Loucy (cell line): Measurements from ENCODE around the gene SH3GL1.

ENCODE experiments used
- H2AFZ ChIP-seq: fragments of 200-600 bp; sonication (generic); 2 replicates; pipeline ENCODE4 v1.6.0; 2016; ENCODE audit warnings: antibody characterized with exemption, mild to moderate bottlenecking, low read length, moderate library complexity
- H3F3A ChIP-seq: fragments of 200-600 bp; 2 replicates; pipeline ENCODE4 v1.6.0; 2016; ENCODE audit warnings: antibody characterized with exemption, low read depth, mild to moderate bottlenecking
- H3K27me3 ChIP-seq: fragments of 200-600 bp; sonication (generic); 2 replicates; pipeline ENCODE4 v1.6.1; 2014; ENCODE audit warnings: low read length, mild to moderate bottlenecking; ENCODE audit not compliant: insufficient read depth, poor library complexity, severe bottlenecking
- H3K36me3 ChIP-seq: fragments of 200-600 bp; sonication (generic); 2 replicates; pipeline ENCODE4 v1.6.1; 2016; ENCODE audit warnings: low read length; ENCODE audit not compliant: insufficient read depth
- H3K4me1 ChIP-seq: fragments of 200-600 bp; sonication (generic); 2 replicates; pipeline ENCODE4 v1.5.1; 2014; ENCODE audit warnings: low read length, mild to moderate bottlenecking; ENCODE audit not compliant: insufficient read depth, poor library complexity, severe bottlenecking
- H3K4me2 ChIP-seq: fragments of 200-600 bp; sonication (generic); 2 replicates; pipeline ENCODE4 v1.6.0; 2014; ENCODE audit warnings: antibody characterized with exemption, low read length, low read depth, mild to moderate bottlenecking; ENCODE audit not compliant: poor library complexity, severe bottlenecking
- H3K4me3 ChIP-seq: fragments of 200-600 bp; sonication (generic); 2 replicates; pipeline ENCODE4 v1.5.1; 2014; ENCODE audit warnings: low read length, mild to moderate bottlenecking, mixed read lengths; ENCODE audit not compliant: poor library complexity, severe bottlenecking
- H3K79me2 ChIP-seq: fragments of 200-600 bp; sonication (generic); 2 replicates; pipeline ENCODE4 v1.6.1; 2014; ENCODE audit warnings: low read length; ENCODE audit not compliant: insufficient read depth
- H3K9ac ChIP-seq: fragments of 200-600 bp; sonication (generic); 2 replicates; pipeline ENCODE4 v1.6.0; 2014; ENCODE audit warnings: mild to moderate bottlenecking, low read depth, low read length, moderate library complexity; ENCODE audit not compliant: poor library complexity, severe bottlenecking
- H3K9me2 ChIP-seq: fragments of 200-600 bp; sonication (generic); replicated peaks from 2 replicates; pipeline ENCODE4 v1.6.1; 2016; ENCODE audit warnings: low read depth, low read length, mixed read lengths
- H3K9me3 ChIP-seq: fragments of 200-600 bp; sonication (generic); 2 replicates; pipeline ENCODE4 v1.6.1; 2014; ENCODE audit warnings: mild to moderate bottlenecking, antibody characterized with exemption, low read length, low read depth; ENCODE audit not compliant: insufficient read depth
- H4K20me1 ChIP-seq: fragments of 200-600 bp; sonication (generic); 2 replicates; pipeline ENCODE4 v1.6.0; 2014; ENCODE audit warnings: antibody characterized with exemption, low read length, mild to moderate bottlenecking; ENCODE audit not compliant: insufficient read depth, poor library complexity, severe bottlenecking
- CTCF ChIP-seq: fragments of 200-600 bp; sonication (generic); conservative IDR thresholded peaks from 2 replicates; pipeline ENCODE4 v1.5.1; 2014; ENCODE audit warnings: mild to moderate bottlenecking, antibody characterized with exemption, low read length
- EZH2phosphoT487 ChIP-seq: fragments of 200-600 bp; IDR thresholded peaks from 2 replicates; pipeline ENCODE4 v1.6.1; 2018; ENCODE audit warnings: antibody characterized with exemption, mild to moderate bottlenecking, moderate library complexity, borderline replicate concordance

SH3GL1 gene

GRCh38 chr19:4354897-4355296 is 45.5 kb downstream of the SH3GL1 start:
- Histone ChIP-seq H3K4me1 (no peaks in the 10 kb centered on the region), H3K9ac (no peak overlapping the region), H3K4me3 (no peak overlapping the region), H4K20me1 (peaks cover 3% of the 10 kb centered on the region), H3K79me2 (no peaks in the 10 kb centered on the region), H3K9me2 (no peaks in the 10 kb centered on the region), H3K4me2 (no peak overlapping the region), H3F3A (no peaks in the 10 kb centered on the region), H3K9me3 (no peaks in the 10 kb centered on the region), H2AFZ (no peak overlapping the region), H3K36me3 (peaks cover 13% of the 10 kb centered on the region; the same call in 1 of the 2 replicates), H3K27me3 (no peaks in the 10 kb centered on the region)
- TF ChIP-seq CTCF = no peak
- TF ChIP-seq EZH2phosphoT487 = no peak

- Histone ChIP-seq H3F3A (no peaks in the 10 kb centered on the region), H3K9me3 (no peaks in the 10 kb centered on the region), H3K27me3 (no peaks in the 10 kb centered on the region), H3K9me2 (no peaks in the 10 kb centered on the region), H3K79me2 (no peaks in the 10 kb centered on the region), H3K36me3 (peaks cover 8% of the 10 kb centered on the region; the same call in 1 of the 2 replicates), H3K4me1 (no peaks in the 10 kb centered on the region), H3K9ac (no peak overlapping the region), H2AFZ (no peak overlapping the region), H4K20me1 (peaks cover 3% of the 10 kb centered on the region), H3K4me3 (no peak overlapping the region), H3K4me2 (no peak overlapping the region)
- no peak for TF ChIP-seq EZH2phosphoT487
- TF ChIP-seq CTCF = no peak
These were observed 46.1 kb downstream of the SH3GL1 start for GRCh38 chr19:4354282-4354681.

GRCh38 chr19:4352701-4353121 is 47.6 kb downstream of the SH3GL1 start:
- no peak overlapping the region for H3K4me2 ChIP-seq
- H2AFZ ChIP-seq = no peak overlapping the region
- TF ChIP-seq EZH2phosphoT487 = no peak
- TF ChIP-seq CTCF = peak; percentile 69
- H3K79me2 ChIP-seq = no peaks in the 10 kb centered on the region
- H3K4me3 ChIP-seq = no peak overlapping the region
- H3F3A ChIP-seq = no peaks in the 10 kb centered on the region
- no peaks in the 10 kb centered on the region for H3K27me3 ChIP-seq
- no peaks in the 10 kb centered on the region for H3K36me3 ChIP-seq
- no peak overlapping the region for H3K9ac ChIP-seq
- no peaks in the 10 kb centered on the region for H3K9me3 ChIP-seq
- no peaks in the 10 kb centered on the region for H3K9me2 ChIP-seq
- no peaks in the 10 kb centered on the region for H3K4me1 ChIP-seq
- peaks cover 3% of the 10 kb centered on the region for H4K20me1 ChIP-seq
